Activated naive CD8-positive, alpha-beta T cell treated with anti-CD3 and anti-CD28 coated beads, Interleukin-2, amount 50 U/mL, for 24 hours (primary cell): ENCODE results near the gene MRPL10.
A peak's percentile ranks its signal among the peaks of the same experiment; 100 is the strongest.

Experiments used
- ATAC-seq: fragments of 150-1000 bp; cut with Tn5 transposase; one replicate; pipeline ENCODE4 v1.10.0; 2021
- DNase-seq: peaks from one replicate; pipeline ENCODE4 v3.0.0; 2021
- H3K27ac Mint-ChIP-seq: one replicate; pipeline ENCODE4 v1.8.0; 2021; ENCODE audit warnings: mild to moderate bottlenecking, mixed read lengths
- H3K27me3 Mint-ChIP-seq: one replicate; pipeline ENCODE4 v1.8.0; 2021; ENCODE audit warnings: mixed read lengths
- H3K36me3 Mint-ChIP-seq: one replicate; pipeline ENCODE4 v1.8.0; 2021; ENCODE audit warnings: low read depth, mixed read lengths
- H3K4me1 Mint-ChIP-seq: one replicate; pipeline ENCODE4 v1.8.0; 2021; ENCODE audit warnings: mixed read lengths
- H3K4me3 Mint-ChIP-seq: one replicate; pipeline ENCODE4 v1.8.0; 2021; ENCODE audit warnings: mild to moderate bottlenecking, moderate library complexity, mixed read lengths
- H3K9me3 Mint-ChIP-seq: one replicate; pipeline ENCODE4 v1.8.0; 2021; ENCODE audit warnings: mixed read lengths

MRPL10 gene

DNA sequence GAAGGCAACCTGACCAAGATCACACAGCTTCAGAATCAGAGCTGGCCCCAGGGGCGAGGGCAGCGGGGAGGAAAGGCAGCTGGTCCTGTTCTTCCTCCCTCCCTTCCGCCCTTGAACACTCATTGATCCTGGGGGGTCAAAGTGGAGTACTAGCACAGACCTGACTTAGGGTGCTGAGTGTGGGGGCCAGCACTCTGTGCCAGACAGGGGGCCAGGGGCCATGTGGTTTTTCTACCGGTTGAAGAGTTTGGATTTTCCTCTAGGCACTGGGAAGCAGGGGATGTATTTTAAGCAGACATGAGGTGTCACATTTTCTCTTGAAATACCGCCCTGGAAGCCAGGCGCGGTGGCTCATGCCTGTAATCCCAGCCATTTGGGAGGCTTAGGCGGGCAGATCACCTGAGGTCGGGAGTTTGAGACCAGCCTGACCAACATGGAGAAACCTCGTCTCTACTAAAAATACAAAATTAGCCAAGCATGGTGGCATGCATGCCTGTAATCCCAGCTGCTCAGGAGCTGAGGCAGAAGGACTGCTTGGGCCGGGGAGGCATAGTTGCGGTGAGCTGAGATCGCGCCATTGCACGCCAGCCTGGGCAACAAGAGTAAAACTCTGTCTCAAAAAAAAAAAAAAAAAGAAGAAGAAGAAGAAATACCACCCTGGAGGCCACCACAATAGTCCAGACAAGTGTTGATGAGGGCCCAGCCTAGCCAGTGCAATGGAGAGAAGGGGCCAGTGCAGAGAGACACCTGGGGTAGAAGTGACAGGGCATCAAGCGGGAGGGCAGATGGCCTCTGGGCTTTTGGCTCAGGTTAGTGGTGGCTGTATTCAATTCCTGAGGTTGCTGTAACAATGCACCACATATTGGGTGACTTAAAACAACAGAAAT lies 25.1 kb downstream of the MRPL10 start:
- peaks cover 2% of the 10 kb centered on the region for H3K36me3 Mint-ChIP-seq
- no peak overlapping the region for H3K4me3 Mint-ChIP-seq
- no peak for ATAC-seq
- H3K27me3 Mint-ChIP-seq, result no peaks in the 10 kb centered on the region
- no peak for DNase-seq
- H3K9me3 Mint-ChIP-seq, result no peaks in the 10 kb centered on the region
- H3K27ac Mint-ChIP-seq, result no peak overlapping the region
- H3K4me1 Mint-ChIP-seq, result peaks cover 8% of the 10 kb centered on the region

DNA sequence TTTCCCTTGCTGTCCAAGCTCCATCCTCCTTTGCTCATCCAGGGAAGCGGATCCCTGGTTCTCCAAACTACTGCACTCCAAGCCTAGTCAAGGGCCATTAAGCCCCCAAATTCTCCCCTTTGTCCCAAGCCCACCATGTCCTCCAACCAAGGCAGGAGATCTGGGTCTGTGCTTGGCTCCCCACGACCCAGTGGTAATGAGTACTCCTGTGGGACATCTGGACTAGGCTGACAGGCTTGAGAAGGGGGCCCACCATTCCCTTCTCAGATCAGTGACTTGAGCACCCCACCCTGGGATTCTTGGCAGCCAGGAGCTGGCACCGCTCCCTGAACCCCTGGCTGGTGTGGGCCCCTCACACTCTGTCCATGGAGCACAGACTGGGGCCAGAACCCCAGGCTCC lies 26.9 kb downstream of the MRPL10 start:
- Mint-ChIP-seq H3K27ac (no peak overlapping the region), H3K27me3 (no peaks in the 10 kb centered on the region), H3K9me3 (no peaks in the 10 kb centered on the region), H3K4me3 (no peak overlapping the region), H3K36me3 (peaks cover 2% of the 10 kb centered on the region), H3K4me1 (no peaks in the 10 kb centered on the region)
- DNase-seq (no peak), ATAC-seq (no peak)

DNA sequence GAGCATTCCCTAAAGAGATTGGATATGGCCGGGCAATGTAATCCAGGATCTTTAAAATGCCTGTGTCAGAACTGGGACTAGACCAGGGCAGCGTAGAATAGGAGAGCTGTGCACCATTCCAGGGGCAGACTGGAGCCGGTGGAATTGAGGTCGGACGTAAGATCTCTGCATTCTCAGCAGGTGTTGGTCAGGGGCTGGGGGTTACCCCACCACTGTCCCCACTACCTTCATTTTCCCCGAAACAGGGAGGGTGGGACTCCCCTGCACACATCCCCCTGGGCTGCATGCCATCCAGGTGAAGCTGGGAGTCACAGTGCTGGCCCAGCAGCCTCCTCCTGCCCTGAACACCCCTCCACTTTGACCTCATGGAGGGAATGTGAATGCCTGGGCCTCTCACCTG lies 27.6 kb downstream of the MRPL10 start:
- Mint-ChIP-seq H3K36me3 (peaks cover 2% of the 10 kb centered on the region), H3K4me3 (no peak overlapping the region), H3K27ac (no peak overlapping the region), H3K4me1 (no peaks in the 10 kb centered on the region), H3K9me3 (no peaks in the 10 kb centered on the region), H3K27me3 (no peaks in the 10 kb centered on the region)
- ATAC-seq (no peak), DNase-seq (no peak)

DNA sequence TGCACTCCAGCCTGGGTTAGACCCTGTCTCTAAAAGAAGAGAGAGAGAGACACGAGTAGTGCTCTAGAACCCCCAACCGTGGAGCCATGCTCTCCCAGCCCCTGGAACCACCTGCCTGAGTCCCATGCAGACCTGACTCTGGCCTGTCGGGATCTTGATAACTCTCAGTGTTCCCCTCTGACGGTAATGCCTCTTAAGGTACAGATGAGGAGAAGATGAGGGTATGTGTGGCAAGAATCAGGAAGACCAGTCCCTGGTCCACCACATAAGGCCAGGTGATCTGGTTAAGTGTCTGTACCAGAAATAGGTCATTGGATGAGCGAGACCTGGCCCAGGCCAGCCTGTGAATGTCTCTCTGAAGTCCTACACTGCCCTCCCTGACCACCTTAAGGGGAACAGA lies 28.1 kb downstream of the MRPL10 start:
- DNase-seq (no peak), ATAC-seq (no peak)
- no peak overlapping the region for H3K4me3 Mint-ChIP-seq
- H3K9me3 Mint-ChIP-seq, result no peaks in the 10 kb centered on the region
- H3K27ac Mint-ChIP-seq, result no peak overlapping the region
- H3K4me1 Mint-ChIP-seq, result no peaks in the 10 kb centered on the region
- no peaks in the 10 kb centered on the region for H3K27me3 Mint-ChIP-seq
- no peaks in the 10 kb centered on the region for H3K36me3 Mint-ChIP-seq

DNA sequence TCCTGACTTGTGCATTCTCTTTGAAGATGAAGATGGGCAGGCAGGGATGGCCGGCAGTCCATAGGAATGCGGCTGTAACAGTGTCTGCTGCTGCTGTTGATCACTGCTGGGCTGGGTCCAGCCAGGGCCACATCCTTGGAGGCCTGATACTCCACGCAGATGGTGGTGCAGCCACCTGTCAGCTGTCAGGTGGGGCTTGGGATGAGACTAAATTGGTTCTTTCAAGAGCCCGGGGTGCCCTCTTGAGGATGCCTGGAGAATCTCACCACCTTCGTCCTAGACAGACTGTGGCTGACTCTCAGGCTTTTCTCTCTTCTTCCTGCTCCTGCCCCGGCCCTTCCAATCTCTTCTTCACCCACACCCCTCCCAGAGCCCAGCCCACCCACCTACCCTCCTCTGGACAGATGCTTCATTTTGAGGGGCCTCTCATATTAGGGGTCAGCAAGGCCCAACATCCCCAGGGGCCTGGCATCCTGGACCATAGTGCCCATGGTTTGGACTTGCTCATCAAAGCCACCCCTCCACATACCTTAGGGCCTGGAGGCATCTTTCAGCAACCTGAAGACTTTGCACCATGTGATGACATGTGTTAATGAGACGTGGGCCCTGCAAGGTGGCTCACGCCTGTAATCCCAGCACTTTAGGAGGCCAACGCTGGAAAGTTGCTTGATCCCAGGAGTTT lies 28.9 kb downstream of the MRPL10 start:
- ATAC-seq, result peak; percentile 85
- H3K4me3 Mint-ChIP-seq, result no peak overlapping the region
- H3K27me3 Mint-ChIP-seq, result peaks cover 3% of the 10 kb centered on the region
- no peaks in the 10 kb centered on the region for H3K4me1 Mint-ChIP-seq
- no peak overlapping the region for H3K27ac Mint-ChIP-seq
- no peaks in the 10 kb centered on the region for H3K36me3 Mint-ChIP-seq
- DNase-seq, result peak; percentile 63
- no peaks in the 10 kb centered on the region for H3K9me3 Mint-ChIP-seq

DNA sequence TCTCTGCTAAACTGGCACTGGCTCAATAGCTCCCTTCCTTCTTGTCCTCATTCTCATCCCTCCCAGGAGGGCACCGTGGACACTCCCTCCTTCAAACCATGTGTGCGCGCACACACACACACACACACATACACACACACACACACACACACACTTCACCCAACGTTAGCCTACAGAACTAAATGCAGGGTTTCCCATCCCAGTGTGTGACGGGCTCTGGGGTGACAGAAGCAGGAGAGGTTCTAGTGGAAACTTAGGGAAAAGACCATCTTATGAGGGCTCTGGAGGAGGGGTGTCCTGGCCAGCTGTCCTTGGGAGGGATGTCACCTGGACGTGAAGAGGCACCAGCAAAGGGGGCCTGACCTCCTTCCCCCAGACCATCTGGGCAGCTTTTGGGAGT lies 29.4 kb downstream of the MRPL10 start:
- Mint-ChIP-seq H3K27ac (no peak overlapping the region), H3K9me3 (no peaks in the 10 kb centered on the region), H3K4me1 (no peaks in the 10 kb centered on the region), H3K4me3 (no peak overlapping the region), H3K27me3 (peaks cover 5% of the 10 kb centered on the region), H3K36me3 (no peaks in the 10 kb centered on the region)
- ATAC-seq (no peak), DNase-seq (no peak)

DNA sequence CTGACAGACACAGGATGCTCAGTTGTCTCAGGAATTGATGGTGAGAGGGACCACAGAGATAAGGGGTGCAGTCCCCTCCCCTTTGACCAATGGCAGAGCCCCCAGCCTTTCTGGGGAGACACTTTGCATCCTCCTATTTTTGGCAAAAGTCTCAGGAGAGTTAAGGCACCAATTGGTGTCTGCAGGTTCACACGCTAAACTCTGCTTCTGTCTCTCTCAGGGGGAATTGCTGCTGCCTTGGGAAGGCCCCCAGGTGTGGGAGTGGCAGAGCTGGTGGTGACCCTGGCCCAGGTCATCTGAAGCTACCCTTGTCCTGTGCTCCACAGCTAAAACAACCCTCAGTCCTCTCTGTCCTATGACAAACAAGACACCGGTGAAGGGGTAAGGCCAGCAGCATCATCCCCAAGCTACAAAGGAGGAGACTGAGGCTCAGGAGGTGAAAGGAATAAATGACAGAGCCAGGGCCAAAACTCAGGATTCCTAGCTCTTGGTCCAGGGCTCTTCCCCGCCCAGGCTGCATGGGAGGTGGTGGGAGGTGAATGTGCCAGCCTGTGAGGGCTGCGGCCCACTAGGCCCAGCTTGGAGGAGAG lies 30.1 kb downstream of the MRPL10 start:
- H3K9me3 Mint-ChIP-seq, result no peaks in the 10 kb centered on the region
- H3K27me3 Mint-ChIP-seq, result peaks cover 5% of the 10 kb centered on the region
- H3K4me1 Mint-ChIP-seq, result no peaks in the 10 kb centered on the region
- H3K36me3 Mint-ChIP-seq, result no peaks in the 10 kb centered on the region
- H3K27ac Mint-ChIP-seq, result no peak overlapping the region
- DNase-seq (no peak), ATAC-seq (no peak)
- no peak overlapping the region for H3K4me3 Mint-ChIP-seq

DNA sequence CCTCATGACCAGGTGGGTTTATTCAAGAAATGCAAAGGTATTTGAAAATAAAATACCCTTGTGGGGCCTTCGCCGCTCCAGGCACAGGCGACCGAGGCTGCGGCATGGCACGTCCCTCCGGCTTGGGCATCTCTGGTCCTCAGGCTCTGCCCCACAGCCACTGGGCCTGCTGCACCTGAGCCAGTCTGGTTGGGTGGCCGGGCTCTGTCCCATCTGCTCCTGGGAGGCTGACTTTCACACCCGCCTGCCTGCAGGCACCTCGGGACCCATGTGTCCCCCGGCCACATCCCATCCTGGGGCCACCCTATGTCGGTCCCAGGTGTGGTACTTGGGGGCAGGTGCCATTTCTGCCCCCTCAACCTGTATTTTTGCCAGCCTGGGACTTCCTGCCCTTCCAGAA lies 30.7 kb downstream of the MRPL10 start:
- Mint-ChIP-seq H3K4me1 (no peaks in the 10 kb centered on the region), H3K27me3 (peaks cover 5% of the 10 kb centered on the region), H3K36me3 (no peaks in the 10 kb centered on the region), H3K27ac (no peak overlapping the region), H3K4me3 (no peak overlapping the region), H3K9me3 (no peaks in the 10 kb centered on the region)
- DNase-seq (no peak), ATAC-seq (no peak)

DNA sequence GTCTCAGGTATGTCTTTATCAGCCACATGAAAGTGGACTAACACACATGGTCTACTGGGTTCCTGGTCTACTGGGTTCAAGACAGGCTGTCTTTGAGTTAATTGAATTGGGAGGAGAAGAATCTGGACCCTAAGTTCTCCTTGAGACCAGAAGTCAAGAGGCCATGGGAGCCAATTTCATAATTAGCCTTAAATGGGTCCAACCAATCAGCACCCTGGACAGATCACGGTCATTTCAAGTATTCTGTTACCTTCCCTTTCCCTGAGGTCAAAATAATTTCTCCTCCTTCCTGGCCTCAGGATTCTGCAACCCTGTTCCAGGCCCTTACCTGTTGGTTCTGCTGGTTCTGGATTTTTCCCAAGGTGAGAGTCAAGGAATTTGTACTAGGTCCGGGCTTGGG lies 33.5 kb downstream of the MRPL10 start:
- Mint-ChIP-seq H3K27ac (no peak overlapping the region), H3K9me3 (no peaks in the 10 kb centered on the region)
- no peak for ATAC-seq

DNA sequence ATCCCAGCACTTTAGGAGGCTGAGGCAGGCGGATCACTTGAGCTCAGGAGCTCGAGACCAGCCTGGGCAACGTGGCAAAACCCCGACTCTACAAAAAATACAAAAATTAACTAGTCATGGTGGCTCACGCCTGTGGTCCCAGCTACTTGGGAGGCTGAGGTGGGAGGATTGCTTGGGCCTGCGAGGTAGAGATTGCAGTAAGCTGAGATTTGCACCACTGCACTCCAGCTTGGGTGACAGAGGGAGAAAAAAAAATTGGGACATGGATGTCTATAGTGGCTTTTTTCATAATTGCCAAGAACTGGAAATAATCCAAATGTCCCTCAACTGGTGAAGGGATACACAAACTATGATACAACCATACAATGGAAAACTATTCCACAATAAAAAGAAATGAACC lies 38.4 kb downstream of the MRPL10 start:
- Mint-ChIP-seq H3K36me3 (no peaks in the 10 kb centered on the region), H3K27ac (no peak overlapping the region), H3K4me1 (peaks cover 9% of the 10 kb centered on the region), H3K9me3 (no peaks in the 10 kb centered on the region), H3K27me3 (peaks cover 66% of the 10 kb centered on the region), H3K4me3 (no peak overlapping the region)
- no peak for DNase-seq
- no peak for ATAC-seq

More for the DNA sequence above, 33.5 kb downstream of the MRPL10 start:
- H3K4me1 Mint-ChIP-seq, result no peaks in the 10 kb centered on the region
- no peak overlapping the region for H3K4me3 Mint-ChIP-seq
- no peak for DNase-seq
- peaks cover 31% of the 10 kb centered on the region for H3K27me3 Mint-ChIP-seq
- H3K36me3 Mint-ChIP-seq, result no peaks in the 10 kb centered on the region

DNA sequence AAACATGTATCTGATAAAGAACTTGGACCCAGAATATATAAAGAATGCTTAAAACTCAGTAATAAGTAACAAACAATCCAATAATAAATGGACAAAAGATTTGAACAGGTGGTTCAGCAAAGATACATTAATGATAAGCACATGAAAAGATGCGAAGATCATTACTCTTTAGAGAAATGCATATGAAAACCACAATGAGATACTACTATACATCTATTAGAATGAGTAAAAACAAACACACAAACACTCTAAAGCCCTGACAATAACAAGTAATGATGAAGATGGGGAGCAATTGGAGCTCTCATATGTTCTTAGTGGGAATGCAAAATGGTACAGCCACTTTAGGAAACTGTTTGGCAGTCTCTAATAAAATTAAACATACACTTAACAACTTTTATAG lies 38.9 kb downstream of the MRPL10 start:
- Mint-ChIP-seq H3K27me3 (peaks cover 67% of the 10 kb centered on the region), H3K4me1 (peaks cover 9% of the 10 kb centered on the region), H3K9me3 (no peaks in the 10 kb centered on the region), H3K36me3 (no peaks in the 10 kb centered on the region), H3K4me3 (no peak overlapping the region), H3K27ac (no peak overlapping the region)
- ATAC-seq, result no peak
- DNase-seq, result no peak

DNA sequence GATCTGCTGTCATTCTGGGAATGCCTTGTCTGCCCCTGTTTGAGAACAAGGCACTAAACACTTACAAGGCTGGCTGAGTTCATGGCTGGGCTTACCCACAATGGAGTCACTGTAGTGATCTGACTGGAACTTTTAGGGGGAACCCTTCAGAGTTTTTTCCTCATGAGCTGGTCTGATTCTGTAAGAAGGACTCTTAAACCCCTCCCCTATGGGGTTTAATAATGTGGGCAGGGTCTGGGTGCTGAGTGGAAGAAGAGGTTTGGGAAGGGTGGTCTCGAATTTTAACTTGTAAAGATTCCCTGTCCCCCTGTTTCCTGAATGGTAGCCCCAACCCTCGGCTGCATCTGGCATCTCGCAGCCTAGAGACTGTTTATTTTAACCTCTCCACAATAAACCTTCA lies 40.3 kb downstream of the MRPL10 start:
- Mint-ChIP-seq H3K36me3 (no peaks in the 10 kb centered on the region), H3K4me1 (peaks cover 9% of the 10 kb centered on the region), H3K9me3 (no peaks in the 10 kb centered on the region), H3K4me3 (no peak overlapping the region), H3K27me3 (peaks cover 69% of the 10 kb centered on the region), H3K27ac (no peak overlapping the region)
- DNase-seq, result no peak
- no peak for ATAC-seq

DNA sequence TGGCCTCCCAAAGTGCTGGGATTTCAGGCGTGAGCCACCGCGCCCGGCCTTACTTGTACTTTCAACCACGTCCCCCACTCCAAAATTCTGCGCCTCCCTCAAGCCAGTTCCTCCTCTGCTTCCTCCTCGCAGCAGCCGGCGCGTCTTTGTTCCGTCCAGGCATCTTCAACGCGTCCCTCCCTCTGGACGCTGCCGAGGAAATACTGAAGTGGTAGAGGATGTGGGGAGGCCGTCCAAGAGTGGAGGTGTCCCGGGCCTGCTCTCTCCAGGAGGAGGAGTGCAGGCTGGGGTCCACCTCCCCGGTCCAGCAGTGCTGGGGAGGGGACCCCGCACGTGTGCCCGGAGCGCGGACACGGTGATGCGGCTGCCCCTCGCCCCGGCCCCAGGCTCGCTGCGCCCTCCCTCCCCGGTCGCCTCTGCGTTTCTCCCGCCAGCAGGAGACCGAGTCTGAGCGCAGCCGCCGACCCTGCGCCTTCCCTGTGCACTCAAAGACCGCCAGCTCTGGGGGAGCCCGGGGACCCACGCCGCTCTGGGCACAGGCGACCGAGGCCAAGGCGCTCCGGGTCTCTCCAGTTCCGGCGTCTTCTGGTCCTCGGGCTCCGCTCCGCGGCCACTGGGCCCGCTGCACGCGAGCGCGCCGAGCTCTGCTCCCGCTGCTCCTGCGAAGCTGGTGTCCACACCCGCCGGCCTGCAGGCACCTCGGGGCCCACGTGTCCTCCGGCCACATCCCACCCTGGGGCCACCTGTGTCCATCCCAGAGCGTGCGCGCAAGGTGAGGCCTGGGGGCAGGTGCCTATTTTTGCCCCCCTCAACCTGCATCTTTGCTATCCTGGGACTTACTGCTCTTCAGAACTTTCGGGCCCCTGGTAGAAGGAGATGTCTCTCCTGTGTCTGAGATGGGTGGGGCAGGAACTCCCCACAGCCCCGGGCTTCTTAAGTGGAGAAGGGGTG lies 41.5 kb downstream of the MRPL10 start:
- Mint-ChIP-seq H3K4me3 (peak overlapping the region; percentile 72), H3K36me3 (no peaks in the 10 kb centered on the region), H3K4me1 (peaks cover 9% of the 10 kb centered on the region), H3K27me3 (peaks cover 73% of the 10 kb centered on the region), H3K27ac (no peak overlapping the region), H3K9me3 (no peaks in the 10 kb centered on the region)
- ATAC-seq (peak; percentile 95), DNase-seq (peak; percentile 70)

DNA sequence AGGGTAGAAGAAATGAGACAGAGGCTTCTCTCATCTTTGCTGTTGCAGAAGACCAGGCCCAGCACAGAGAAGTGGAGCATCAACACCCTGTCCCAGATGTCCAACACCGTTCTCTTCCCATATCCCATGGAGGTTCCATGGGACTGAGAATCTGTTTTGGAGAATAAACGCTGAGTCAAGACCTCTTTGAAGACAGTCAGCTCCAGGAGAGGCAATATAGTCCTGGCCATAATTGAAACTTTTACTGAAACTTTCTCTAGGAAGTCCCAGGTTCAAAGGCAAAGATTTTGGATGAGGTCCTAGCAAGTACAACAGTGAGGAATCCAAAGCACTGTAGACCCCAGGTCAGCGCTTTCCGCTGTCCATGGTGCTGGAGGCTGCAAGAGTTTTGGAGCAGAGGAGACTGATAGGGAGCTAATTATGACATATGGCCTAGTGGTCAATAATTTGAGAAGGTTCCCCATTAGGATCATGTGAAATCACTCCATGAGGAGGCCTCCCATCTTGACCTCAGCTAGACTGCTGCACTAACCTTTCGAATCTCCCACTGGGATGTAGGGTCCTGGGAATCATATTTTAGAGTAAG lies 45.7 kb downstream of the MRPL10 start:
- Mint-ChIP-seq H3K27ac (no peak overlapping the region), H3K9me3 (no peaks in the 10 kb centered on the region), H3K27me3 (peaks cover 53% of the 10 kb centered on the region), H3K4me1 (peaks cover 6% of the 10 kb centered on the region), H3K4me3 (no peak overlapping the region), H3K36me3 (no peaks in the 10 kb centered on the region)
- DNase-seq (peak; percentile 48), ATAC-seq (no peak)
